22Rv1 (cell line): ENCODE results near the gene WDR33.

Experiments used
- H3K27ac ChIP-seq: fragments of 450-650 bp; 2 replicates; pipeline ENCODE4 v1.5.1; 2017
- CTCF ChIP-seq: fragments of 450-650 bp; IDR thresholded peaks from 2 replicates; pipeline ENCODE4 v1.5.1; 2017; ENCODE audit warnings: mild to moderate bottlenecking
- ZFX ChIP-seq: fragments of 450-650 bp; IDR thresholded peaks from 2 replicates; pipeline ENCODE4 v1.6.1; 2017; ENCODE audit warnings: antibody characterized with exemption, borderline replicate concordance

WDR33 gene

GRCh38 chr2:127701651-127702394, 109.1 kb downstream of the WDR33 start:
- TF ChIP-seq CTCF (no peak), ZFX (no peak)
- peak overlapping the region; percentile 92 for H3K27ac ChIP-seq

- H3K27ac ChIP-seq: peak within 1 kb of the TSS; percentile 92
These were observed 109.7 kb downstream of the WDR33 start, which contains the start of gene SFT2D3 for GRCh38 chr2:127701193-127701650. Gene SFT2D3 (plus strand): TSS chr2:127701497. CDS start chr2:127701529, 32 bp downstream.

GRCh38 chr2:127700527-127701192, 110.3 kb downstream of the WDR33 start:
- TF ChIP-seq CTCF (no peak), ZFX (no peak)
- H3K27ac ChIP-seq: peak overlapping the region; percentile 92

More at GRCh38 chr2:127701193-127701650, 109.7 kb downstream of the WDR33 start, which contains the start of gene SFT2D3:
- no peak for TF ChIP-seq ZFX
- no peak for TF ChIP-seq CTCF

GRCh38 chr2:127698553-127699355, 112.2 kb downstream of the WDR33 start:
- TF ChIP-seq CTCF (no peak), ZFX (no peak)
- H3K27ac ChIP-seq: no peak overlapping the region

GRCh38 chr2:127697482-127698180, 113.3 kb downstream of the WDR33 start:
- H3K27ac ChIP-seq: no peak overlapping the region
- TF ChIP-seq CTCF: no peak
- TF ChIP-seq ZFX: no peak

GRCh38 chr2:127695491-127696472, 115.2 kb downstream of the WDR33 start:
- TF ChIP-seq CTCF: no peak
- no peak for TF ChIP-seq ZFX

More at GRCh38 chr2:127695491-127696472, 115.2 kb downstream of the WDR33 start:
- H3K27ac ChIP-seq: no peak overlapping the region
